Spleen (tissue), 11 donors: Measurements from ENCODE around the gene ZNRF2. TPM values are rescaled to one million over a fixed set of nuclear protein-coding genes. Genes with fewer than 3 reads are reported as not detected.

Source experiments
- DNase-seq: peaks from one replicate; pipeline ENCODE4 v3.0.0-alpha.2; 2020
- H3K27ac ChIP-seq, 8 donors: fragments of 200-600 bp; sonication (generic) in 7 of 8; 1 replicate in 4 of 8; 2 replicates in 4 of 8; pipeline versions ENCODE4 v1.5.0 to v1.8.0; 2016 to 2021; ENCODE audit warnings: inconsistent platforms in 4 of 8, mild to moderate bottlenecking in 4 of 8, moderate library complexity in 1 of 8
- H3K27me3 ChIP-seq, 7 donors: fragments of 200-600 bp; sonication (generic) in 6 of 7; replicated peaks in 1 of 7; 1 replicate in 4 of 7; 2 replicates in 3 of 7; pipeline versions ENCODE4 v1.5.0 to v1.8.0; 2016 to 2021; ENCODE audit warnings: inconsistent platforms in 3 of 7, mild to moderate bottlenecking in 1 of 7
- H3K36me3 ChIP-seq, 6 donors: fragments of 200-600 bp; sonication (generic) in 5 of 6; 1 replicate in 4 of 6; 2 replicates in 2 of 6; pipeline versions ENCODE4 v1.5.0 to v1.8.0; 2016 to 2021; ENCODE audit warnings: inconsistent platforms in 2 of 6
- H3K4me1 ChIP-seq, 6 donors: fragments of 200-600 bp; sonication (generic) in 5 of 6; 1 replicate in 3 of 6; 2 replicates in 3 of 6; pipeline versions ENCODE4 v1.5.0 to v1.8.0; 2016 to 2021; ENCODE audit warnings: inconsistent platforms in 3 of 6
- H3K4me3 ChIP-seq, 8 donors: fragments of 200-600 bp; sonication (generic) in 7 of 8; 1 replicate in 4 of 8; 2 replicates in 4 of 8; pipeline versions ENCODE4 v1.5.0 to v1.8.0; 2016 to 2021; ENCODE audit warnings: inconsistent platforms in 4 of 8, mild to moderate bottlenecking in 4 of 8, moderate library complexity in 2 of 8
- H3K9me3 ChIP-seq, 8 donors: fragments of 200-600 bp; sonication (generic) in 7 of 8; 1 replicate in 4 of 8; 2 replicates in 4 of 8; pipeline versions ENCODE4 v1.5.0 to v1.8.0; 2016 to 2021; ENCODE audit warnings: inconsistent platforms in 4 of 8
- POLR2A ChIP-seq, 3 donors: fragments of 450-650 bp; IDR thresholded peaks; one replicate each; pipeline ENCODE4 v1.5.1; 2017; ENCODE audit warnings: antibody characterized with exemption in 3 of 3, mild to moderate bottlenecking in 1 of 3
- POLR2AphosphoS5 ChIP-seq, 3 donors: sonication (generic); formaldehyde crosslinking; IDR thresholded peaks; one replicate each; pipeline ENCODE4 v1.5.1; 2017; ENCODE audit warnings: antibody characterized with exemption in 3 of 3
- WGBS, 5 donors: extraction: QIAGEN DNeasy Blood & Tissue Kit in 3 of 5; methylation state at CpG; one replicate each; pipeline versions ENCODE4 v1.1.5 to v1.1.7; 2013 to 2018; 5-methylcytosine and 5-hydroxymethylcytosine counted together
- intact Hi-C: fragments of 100-400 bp; cut with DNase I; formaldehyde crosslinking; loops from one replicate; pipeline ENCODE4 v1.15.0; 2023; ENCODE audit warnings: low total_unique reads
- polyA plus RNA-seq, 3 donors: library from polyadenylated mRNA; stranded (reverse); fragments of 200-250 nt; gene quantifications; one replicate each; pipeline ENCODE4 v1.2.1, GENCODE V29; 2013
- total RNA-seq, 7 donors: library from RNA; depleted of rRNA in 3 of 7; stranded (reverse); fragments of >200 nt in 3 of 7; fragmentation: NEBNext Ultra II Directional in 4 of 7; extraction: Animal tissue kit (Norgen Biotek cat#: 25700) in 4 of 7; gene quantifications; one replicate each; pipeline versions ENCODE4 v1.1.0 to v1.2.1, GENCODE V29; 2016 to 2021
- TF ChIP-seq, protein P1 (sequence below), 11 experiments: fragments of 200-600 bp in 7 of 11; fragments of 450-650 bp in 4 of 11; sonication (generic) in 4 of 11; IDR thresholded peaks in 8 of 11; conservative IDR thresholded peaks in 3 of 11; 1 replicate in 7 of 11; 2 replicates in 4 of 11; pipeline versions ENCODE4 v1.4.0 to v1.8.0; 2016 to 2021; ENCODE audit warnings: antibody characterized with exemption in 11 of 11, inconsistent platforms in 4 of 11, mild to moderate bottlenecking in 1 of 11
- donor health status: healthy with polysubstance abuse.
- donor health status: DM: no; HTN: no; CAD: no; lungs with moderate emphysema.
- donor health status: DM: no; HTN: no; CAD: no.
- donor health status: Bipolar disorder and iron deficiency.
- donor health status: healthy.
- donor health status: DM: no; HTN: no; CAD: no.
- donor health status: DM: yes; HTN: yes; CAD: no.

The ZNRF2 gene
- total and polyA plus RNA-seq, 10 donors = 6.8 to 42.5 (median 28.5) TPM

DNA sequence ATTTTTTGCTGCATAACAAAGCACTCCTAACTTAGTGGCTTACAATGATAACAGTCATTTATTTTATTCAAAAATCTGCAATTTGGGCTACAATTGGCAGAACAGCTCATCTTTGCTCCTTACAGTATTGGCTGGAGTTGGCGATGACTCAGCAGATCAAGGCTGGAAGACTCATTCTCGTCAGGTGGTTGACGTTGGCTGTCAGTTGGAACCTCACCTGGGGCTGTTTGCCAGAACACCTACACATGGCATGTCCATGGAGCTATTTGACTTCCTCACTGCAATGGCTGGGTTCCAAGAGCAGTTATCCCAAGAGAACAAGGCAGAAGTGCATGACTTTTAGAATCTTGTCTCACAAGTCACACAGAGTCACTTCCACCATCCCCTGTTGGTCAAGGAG lies 119.1 kb downstream of the ZNRF2 start:
- H3K9me3 ChIP-seq = no peaks in the 10 kb centered on the region
- no peaks in the 10 kb centered on the region for H3K27me3 ChIP-seq
- 83 to 97% (median 95%) methylated on average over 3 of the region's 3 CpGs for WGBS, 5 donors
- H3K27ac ChIP-seq = no peak overlapping the region
- peaks cover 0 to 3% (median 0%) of the 10 kb centered on the region in 6 donors for H3K4me1 ChIP-seq
- H3K4me3 ChIP-seq = no peak overlapping the region
- peaks cover 0 to 32% (median 10%) of the 10 kb centered on the region in 6 donors for H3K36me3 ChIP-seq
- intact Hi-C loops = no loop called here
- DNase-seq = no peak
- TF ChIP-seq POLR2A (IDR thresholded peaks at IDR 0.05) (no peak), POLR2AphosphoS5 (IDR thresholded peaks at IDR 0.05) (no peak)
- TF ChIP-seq, protein P1, sequence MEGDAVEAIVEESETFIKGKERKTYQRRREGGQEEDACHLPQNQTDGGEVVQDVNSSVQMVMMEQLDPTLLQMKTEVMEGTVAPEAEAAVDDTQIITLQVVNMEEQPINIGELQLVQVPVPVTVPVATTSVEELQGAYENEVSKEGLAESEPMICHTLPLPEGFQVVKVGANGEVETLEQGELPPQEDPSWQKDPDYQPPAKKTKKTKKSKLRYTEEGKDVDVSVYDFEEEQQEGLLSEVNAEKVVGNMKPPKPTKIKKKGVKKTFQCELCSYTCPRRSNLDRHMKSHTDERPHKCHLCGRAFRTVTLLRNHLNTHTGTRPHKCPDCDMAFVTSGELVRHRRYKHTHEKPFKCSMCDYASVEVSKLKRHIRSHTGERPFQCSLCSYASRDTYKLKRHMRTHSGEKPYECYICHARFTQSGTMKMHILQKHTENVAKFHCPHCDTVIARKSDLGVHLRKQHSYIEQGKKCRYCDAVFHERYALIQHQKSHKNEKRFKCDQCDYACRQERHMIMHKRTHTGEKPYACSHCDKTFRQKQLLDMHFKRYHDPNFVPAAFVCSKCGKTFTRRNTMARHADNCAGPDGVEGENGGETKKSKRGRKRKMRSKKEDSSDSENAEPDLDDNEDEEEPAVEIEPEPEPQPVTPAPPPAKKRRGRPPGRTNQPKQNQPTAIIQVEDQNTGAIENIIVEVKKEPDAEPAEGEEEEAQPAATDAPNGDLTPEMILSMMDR (IDR thresholded peaks at IDR 0.05 in 8 of 11, conservative IDR thresholded peaks at IDR 0.05 in 3 of 11) = no peak

GRCh38 chr7:30405179-30405578 lies 120.8 kb downstream of the ZNRF2 start:
- H3K4me3 ChIP-seq = no peak overlapping the region
- DNase-seq = no peak
- peaks cover 0 to 3% (median 0%) of the 10 kb centered on the region in 6 donors for H3K4me1 ChIP-seq
- no peaks in the 10 kb centered on the region for H3K9me3 ChIP-seq
- no peaks in the 10 kb centered on the region for H3K27me3 ChIP-seq
- H3K27ac ChIP-seq = no peak overlapping the region
- H3K36me3 ChIP-seq = peaks cover 0 to 32% (median 10%) of the 10 kb centered on the region in 6 donors
- 85 to 93% (median 88%) methylated on average over 2 of the region's 2 CpGs for WGBS, 5 donors
- intact Hi-C loops = no loop called here
- TF ChIP-seq POLR2A (IDR thresholded peaks at IDR 0.05) (no peak), POLR2AphosphoS5 (IDR thresholded peaks at IDR 0.05) (no peak)
- TF ChIP-seq, protein P1 (IDR thresholded peaks at IDR 0.05 in 8 of 11, conservative IDR thresholded peaks at IDR 0.05 in 3 of 11) = no peak

- Histone ChIP-seq H3K9me3 (no peaks in the 10 kb centered on the region), H3K4me3 (no peak overlapping the region), H3K27ac (no peak overlapping the region), H3K4me1 (peaks cover 0 to 13% (median 7%) of the 10 kb centered on the region in 6 donors), H3K27me3 (no peaks in the 10 kb centered on the region), H3K36me3 (peaks cover 0 to 32% (median 10%) of the 10 kb centered on the region in 6 donors)
- 89 to 94% (median 92%) methylated on average over 13 of the region's 13 CpGs for WGBS, 5 donors
- TF ChIP-seq POLR2A (IDR thresholded peaks at IDR 0.05) = no peak
- no peak for TF ChIP-seq POLR2AphosphoS5 (IDR thresholded peaks at IDR 0.05)
- TF ChIP-seq, protein P1 (IDR thresholded peaks at IDR 0.05 in 8 of 11, conservative IDR thresholded peaks at IDR 0.05 in 3 of 11) = no peak
- intact Hi-C loops = no loop called here
- DNase-seq = no peak
Measured at GRCh38 chr7:30406664-30407425, 122.4 kb downstream of the ZNRF2 start.

GRCh38 chr7:30411173-30411572 lies 126.8 kb downstream of the ZNRF2 start:
- TF ChIP-seq POLR2A (IDR thresholded peaks at IDR 0.05) = no peak
- TF ChIP-seq, protein P1 (IDR thresholded peaks at IDR 0.05 in 8 of 11, conservative IDR thresholded peaks at IDR 0.05 in 3 of 11) = no peak
- TF ChIP-seq POLR2AphosphoS5 (IDR thresholded peaks at IDR 0.05) = no peak
- Histone ChIP-seq H3K27me3 (no peaks in the 10 kb centered on the region), H3K4me1 (peaks cover 4 to 28% (median 23%) of the 10 kb centered on the region in 6 donors), H3K27ac (peak overlapping the region in 1 of 8 donors; percentile 46), H3K4me3 (no peak overlapping the region), H3K9me3 (peaks cover 0 to 10% (median 7%) of the 10 kb centered on the region in 8 donors), H3K36me3 (peaks cover 0 to 7% (median 0%) of the 10 kb centered on the region in 6 donors)
- 39 to 59% (median 55%) methylated on average over 2 of the region's 2 CpGs for WGBS, 5 donors
- no peak for DNase-seq
- intact Hi-C loops = no loop called here
